ENCODE results near the gene SIL1. TPM values are rescaled to one million over a fixed set of nuclear protein-coding genes. Genes with fewer than 3 reads are reported as not detected.

Gene SIL1
- total and polyA plus RNA-seq, 2 donors (not counting 3 experiments of a cell fraction or from before 2014, with no cell fraction given): 47.6 to 67.2 TPM

- Histone ChIP-seq H4K20me1 (replicated peaks; ENCODE audit: control insufficient read depth, extremely low read depth, insufficient read depth, low read length) (no peaks in the 10 kb centered on the region), H3K27me3 (ENCODE audit: control insufficient read depth in 2 of 2, insufficient read depth in 2 of 2, low read length in 2 of 2) (no peaks in the 10 kb centered on the region), H3K9me3 (replicated peaks; ENCODE audit: control insufficient read depth, insufficient read depth, low read length) (no peaks in the 10 kb centered on the region), H3K4me3 (replicated peaks in 1 of 3; ENCODE audit: insufficient read depth in 1 of 3, low read depth in 1 of 3, low read length in 3 of 3) (no peak overlapping the region), H3K9me1 (replicated peaks; ENCODE audit: control insufficient read depth, extremely low read depth, insufficient read depth, low read length) (no peaks in the 10 kb centered on the region), H3K79me2 (ENCODE audit: control insufficient read depth, insufficient read depth, low read length) (no peaks in the 10 kb centered on the region), H3K36me3 (ENCODE audit: control insufficient read depth in 2 of 2, extremely low read depth in 1 of 2, insufficient read depth in 2 of 2, low read length in 2 of 2) (peaks cover 30 to 60% of the 10 kb centered on the region in 2 experiments), H3K4me2 (ENCODE audit: insufficient read depth, low read length) (no peak overlapping the region), H3K4me1 (ENCODE audit: control insufficient read depth, extremely low read depth, insufficient read depth, low read length) (peaks cover 7% of the 10 kb centered on the region), H3K27ac (ENCODE audit: insufficient read depth, low read depth, low read length) (no peak overlapping the region), H3K9ac (replicated peaks; ENCODE audit: extremely low read depth, insufficient read depth, low read length) (no peak overlapping the region), H2AFZ (ENCODE audit: low read depth, low read length) (no peak overlapping the region)
- TF ChIP-seq JUN (IDR thresholded peaks at IDR 0.05; ENCODE audit: borderline replicate concordance, insufficient read depth, insufficient read length, low read depth): no peak
- no peak for TF ChIP-seq CTCF (IDR thresholded peaks at IDR 0.05; ENCODE audit: extremely low read depth in 1 of 2, insufficient read depth in 1 of 2, low read depth in 1 of 2, low read length in 2 of 2)
- TF ChIP-seq FOS (IDR thresholded peaks at IDR 0.05; ENCODE audit: borderline replicate concordance, insufficient read depth, low read length): no peak
- no peak for TF ChIP-seq EZH2 (IDR thresholded peaks at IDR 0.05; ENCODE audit: borderline replicate concordance, low read depth, low read length, severe bottlenecking)
- no peak for TF ChIP-seq POLR2A (IDR thresholded peaks at IDR 0.05; ENCODE audit: low read depth, low read length)
- TF ChIP-seq MYC (IDR thresholded peaks at IDR 0.05; ENCODE audit: low read depth, low read length): no peak
- no peak for TF ChIP-seq POLR2AphosphoS5 (IDR thresholded peaks at IDR 0.05; ENCODE audit: insufficient read depth, low read depth, low read length)
- TF ChIP-seq MAX (IDR thresholded peaks at IDR 0.05; ENCODE audit: insufficient read depth, insufficient read length): no peak
- TF ChIP-seq GATA2 (IDR thresholded peaks at IDR 0.05; ENCODE audit: insufficient read depth, insufficient read length, low read depth, low read length): no peak
- no peak for FAIRE-seq
- CTCF ChIA-PET: interaction anchor here (0.8 to 2.4 kb wide), 2 partner anchors 108 to 353 kb away, joined by 3 to 7 read pairs; no protein-coding TSS in a partner anchor
- no TSS peak for BruUV-seq (replicated peaks)
- POLR2A ChIA-PET: interaction anchor here (0.5 kb wide), 1 partner anchor 212 kb away, joined by 3 read pairs; no protein-coding TSS in a partner anchor
- intact Hi-C loops (cut with micrococcal nuclease): loop anchor here (10.0 kb wide), 1 partner anchor 287 kb away; no protein-coding TSS in a partner anchor
- no peak for DNase-seq (ENCODE audit: low read depth, low spot score)
- dilution Hi-C loops (cut with MboI; ENCODE audit: extremely low pct_ligation_motif_present, low sequenced_read_pairs): no loop called here
Observed at GRCh38 chr5:138932171-138932810, 265.9 kb downstream of the SIL1 start.
